K562 (cell line): Measurements from ENCODE around the gene LAMA3. TPM values are rescaled to one million over a fixed set of nuclear protein-coding genes. Genes with fewer than 3 reads are reported as not detected.

Experiments used
- CTCFL ChIP-seq: IDR thresholded peaks from 2 replicates; pipeline ENCODE4 v1.6.1; 2011; ENCODE audit warnings: borderline replicate concordance, low read depth, mild to moderate bottlenecking, moderate library complexity, low read length; ENCODE audit not compliant: insufficient read depth, poor library complexity, severe bottlenecking
- HMG20B ChIP-seq: fragments of 250-450 bp; sonication (Bioruptor Pico); IDR thresholded peaks from 2 replicates; pipeline ENCODE4 v1.5.0; 2021; ENCODE audit warnings: mild to moderate bottlenecking
- HMGN3 ChIP-seq: IDR thresholded peaks from 2 replicates; pipeline ENCODE4 v1.6.1; 2011; ENCODE audit warnings: borderline replicate concordance, low read depth, mild to moderate bottlenecking, mixed read lengths, low read length; ENCODE audit not compliant: insufficient read length; ENCODE audit errors: extremely low read depth
- MAFF ChIP-seq: IDR thresholded peaks from 2 replicates; pipeline ENCODE4 v1.6.1; 2012; ENCODE audit warnings: low read length, improper control_type of control experiment
- MEIS2 ChIP-seq: fragments of 450-650 bp; IDR thresholded peaks from 2 replicates; pipeline ENCODE4 v1.6.1; 2014; ENCODE audit warnings: mild to moderate bottlenecking; ENCODE audit not compliant: partially characterized antibody
- PRPF4 ChIP-seq: fragments of 200-400 bp; formaldehyde crosslinking; IDR thresholded peaks from one replicate; pipeline ENCODE4 v1.6.1; 2017; ENCODE audit warnings: low read length, low read depth, mild to moderate bottlenecking; ENCODE audit not compliant: insufficient read depth, poor library complexity, severe bottlenecking
- REST ChIP-seq, 2 experiments: fragments of 450-650 bp; formaldehyde crosslinking in 1 of 2; IDR thresholded peaks; 2 replicates each; pipeline versions ENCODE4 v1.4.0 to v1.6.1; 2014 to 2020; ENCODE audit warnings: mild to moderate bottlenecking in 2 of 2, borderline replicate concordance in 1 of 2, low read depth in 1 of 2
- STAT5A ChIP-seq: IDR thresholded peaks from 2 replicates; pipeline ENCODE4 v1.6.1; 2012; ENCODE audit warnings: low read length, inconsistent platforms, borderline replicate concordance
- ZBTB33 ChIP-seq: sonication (generic); formaldehyde crosslinking; IDR thresholded peaks from 2 replicates; pipeline ENCODE4 v1.8.1; 2023; ENCODE audit warnings: mild to moderate bottlenecking, missing genetic modification reagents
- ZKSCAN3 ChIP-seq: fragments of 250-450 bp; sonication (Bioruptor Pico); IDR thresholded peaks from 2 replicates; pipeline ENCODE4 v1.4.0; 2020
- ZNF146 ChIP-seq: IDR thresholded peaks from one replicate; pipeline ENCODE4 v1.6.1; 2018; ENCODE audit warnings: missing compliant biosample characterization; ENCODE audit not compliant: unreplicated experiment
- ZNF316 ChIP-seq: fragments of 450-650 bp; IDR thresholded peaks from 2 replicates; pipeline ENCODE4 v1.6.1; 2016
- ZNF551 ChIP-seq: fragments of 250-450 bp; sonication (Bioruptor Pico); IDR thresholded peaks from 2 replicates; pipeline ENCODE4 v1.5.0; 2021; ENCODE audit warnings: mild to moderate bottlenecking, moderate library complexity
- ZNF740 ChIP-seq, 3 experiments: fragments of 200-800 bp in 1 of 3; sonication (Bioruptor generic) in 1 of 3; sonication (generic) in 1 of 3; formaldehyde crosslinking in 1 of 3; IDR thresholded peaks; 2 replicates each; pipeline versions ENCODE4 v1.6.1 to v1.8.0; 2016 to 2022; ENCODE audit warnings: mild to moderate bottlenecking in 2 of 3, missing compliant biosample characterization in 2 of 3, missing genetic modification characterization in 2 of 3, missing genetic modification reagents in 1 of 3
- polyA plus RNA-seq, 8 experiments: library from polyadenylated mRNA; depleted of rRNA in 4 of 8; stranded (reverse) in 5 of 8; unstranded in 3 of 8; fragments of >200 nt; fragmentation: Nextera tagmentation in 2 of 8; fragmentation: Illumina TruSeq in 1 of 8; extraction: Ambion mirVana in 2 of 8; extraction: Trizol in 1 of 8; gene quantifications; 2 replicates each; pipeline versions ENCODE4 v1.2.1 to v1.2.3, GENCODE V29; 2011 to 2014; ENCODE audit warnings: inconsistent platforms in 1 of 8, missing spikeins in 1 of 8
- total RNA-seq, 7 experiments: library from RNA; depleted of rRNA in 6 of 7; stranded (reverse); fragments of >200 nt in 6 of 7; fragmentation: Illumina TruSeq in 2 of 7; extraction: Trizol in 2 of 7; gene quantifications; 2 replicates each; pipeline versions ENCODE4 v1.2.1 to v1.2.3, GENCODE V29; 2011 to 2021; ENCODE audit warnings: low replicate concordance in 1 of 7

LAMA3 gene
- total and polyA plus RNA-seq, 9 of the 15 experiments (the other 6 are each of a cell fraction or from before 2014, with no cell fraction given) = 0.07 TPM; not detected in 8

GRCh38 chr18:23719634-23720201 is 30.5 kb downstream of the LAMA3 start (continued):
- TF ChIP-seq ZBTB33 (CRISPR knock-in tag) (no peak), HMG20B (CRISPR knock-in tag) (no peak), REST (IDR thresholded peaks at IDR 0.05; ENCODE audit: borderline replicate concordance) (no peak), REST (CRISPR knock-in tag; IDR thresholded peaks at IDR 0.05; ENCODE audit: low read depth) (no peak), ZKSCAN3 (no peak), CTCFL (no peak), MEIS2 (no peak), STAT5A (no peak), ZNF146 (CRISPR knock-in tag) (no peak), ZNF551 (CRISPR knock-in tag) (no peak), MAFF (peak; percentile 84), ZNF740 (CRISPR knock-in tag; IDR thresholded peaks at IDR 0.05) (no peak), ZNF740 (tag; IDR thresholded peaks at IDR 0.05) (no peak), PRPF4 (no peak), ZNF316 (peak; percentile 98), HMGN3 (no peak)
